HG02759 (cell line): ENCODE results near the gene PNPO.
"Not testable (repeated sequence)": the region's sequence is repeated elsewhere in the genome, so short reads cannot be mapped to it uniquely, and the experiment has no call there.

Experiments
- ATAC-seq: cut with Tn5 transposase; IDR thresholded peaks from one replicate; pipeline ENCODE4 v1.9.1; 2021; ENCODE audit warnings: mild to moderate bottlenecking, moderate library complexity; ENCODE audit not compliant: unreplicated experiment

PNPO gene

GRCh38 chr17:47917581-47917980 is 23.8 kb upstream of the PNPO start:
- no peak for ATAC-seq

- ATAC-seq, result no peak
Observed at GRCh38 chr17:47918006-47918405, 23.4 kb upstream of the PNPO start.

GRCh38 chr17:47918991-47919390 is 22.4 kb upstream of the PNPO start:
- no peak for ATAC-seq

GRCh38 chr17:47919889-47920288 is 21.5 kb upstream of the PNPO start:
- not testable (repeated sequence) for ATAC-seq

GRCh38 chr17:47924785-47925677 is 16.3 kb upstream of the PNPO start:
- no peak for ATAC-seq

GRCh38 chr17:47925678-47925988 is 15.7 kb upstream of the PNPO start:
- no peak for ATAC-seq

DNA sequence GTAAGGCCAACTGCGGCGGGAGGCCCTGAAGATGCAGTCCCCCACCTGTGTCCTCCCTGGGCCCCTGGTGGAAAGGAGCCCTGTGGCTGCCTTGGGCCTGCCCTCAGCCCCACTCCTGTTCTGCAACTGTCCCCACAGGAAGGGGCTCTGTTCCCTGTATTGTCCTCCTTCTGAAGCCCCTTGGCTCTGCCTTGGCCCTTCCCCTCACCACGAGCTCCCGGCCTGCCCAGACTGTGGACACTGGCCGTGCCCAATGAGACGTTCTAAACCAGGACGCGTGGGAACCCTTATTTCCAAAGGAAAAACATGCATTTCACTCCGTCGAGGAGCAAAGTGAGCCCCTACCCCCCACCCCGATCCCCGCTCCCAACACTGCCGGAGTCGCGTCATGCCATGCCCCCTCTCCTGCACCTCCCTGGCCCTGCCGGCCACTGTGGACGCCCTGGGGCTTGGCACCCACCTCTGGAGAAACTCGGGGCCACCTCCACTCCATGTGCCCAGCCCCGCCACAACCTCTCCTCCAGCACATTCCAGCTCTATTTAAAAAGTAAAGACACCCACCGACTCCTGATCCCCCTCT is 13.5 kb upstream of the PNPO start:
- no peak for ATAC-seq

- ATAC-seq, result no peak
Observed at GRCh38 chr17:47928415-47928814, 13.0 kb upstream of the PNPO start.

DNA sequence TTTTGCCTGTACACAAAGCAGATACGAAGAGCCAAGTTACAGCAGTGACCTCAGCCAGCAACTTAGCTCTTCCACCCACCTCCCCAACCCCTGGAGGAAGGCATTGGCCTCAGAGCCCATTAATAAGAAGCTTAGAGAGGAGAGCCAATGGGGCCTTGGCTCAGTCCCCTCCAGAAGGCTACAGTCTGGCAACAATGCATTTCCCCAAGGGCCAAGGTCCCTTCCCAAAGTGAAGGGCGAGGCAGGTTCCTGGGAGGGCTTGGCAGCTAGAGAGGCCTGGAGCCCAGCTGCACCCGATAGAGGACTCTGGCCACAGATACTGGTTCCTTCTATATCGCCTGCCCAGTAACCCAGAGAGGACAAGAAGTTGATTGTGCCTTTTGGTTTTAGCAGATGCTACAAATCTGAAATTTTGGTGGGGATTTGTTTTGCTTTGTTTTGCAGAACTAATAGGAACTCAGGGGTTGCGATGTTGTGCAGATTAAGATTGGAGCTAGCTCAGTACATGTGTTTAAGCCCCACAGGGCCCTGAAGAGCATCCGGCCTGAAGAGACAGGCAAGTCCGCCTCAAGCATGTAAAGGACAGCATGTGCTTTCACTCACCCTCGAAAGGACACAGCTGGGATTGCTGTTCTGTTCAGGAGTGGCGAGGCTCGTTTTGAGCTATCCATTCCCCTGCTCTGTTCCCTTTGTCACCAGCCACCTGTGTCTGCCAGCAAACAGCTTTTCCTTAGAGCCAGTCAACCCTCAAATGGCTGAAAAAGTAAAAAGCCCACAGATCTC is 12.0 kb upstream of the PNPO start:
- ATAC-seq, result no peak

GRCh38 chr17:47931848-47932247 is 9.5 kb upstream of the PNPO start:
- no peak for ATAC-seq

GRCh38 chr17:47934856-47935255 is 6.5 kb upstream of the PNPO start:
- ATAC-seq, result no peak

- not testable (repeated sequence) for ATAC-seq
Observed at GRCh38 chr17:47935468-47935867, 5.9 kb upstream of the PNPO start.

GRCh38 chr17:47935961-47936360 is 5.4 kb upstream of the PNPO start:
- ATAC-seq, result no peak

DNA sequence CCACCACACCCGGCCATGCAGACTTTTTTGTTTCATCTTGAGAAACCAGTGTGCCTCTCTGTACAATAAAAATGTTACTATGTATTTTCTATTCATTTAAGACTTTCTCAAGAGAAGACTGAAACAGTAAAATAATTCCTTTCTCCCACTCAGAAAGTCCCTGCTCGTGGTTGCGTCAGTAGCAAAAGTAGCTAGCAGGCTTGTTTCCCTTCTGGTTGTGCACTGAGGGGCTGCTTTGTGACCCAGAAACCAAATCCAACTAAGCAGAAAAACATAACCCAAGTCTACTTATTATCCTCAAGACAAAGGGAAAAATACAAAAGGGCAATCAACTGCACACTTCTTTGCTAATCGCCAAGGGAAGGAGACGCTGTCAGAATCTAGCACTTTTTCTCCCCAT is 3.4 kb upstream of the PNPO start:
- ATAC-seq, result no peak

GRCh38 chr17:47942096-47942510 is 732 bp downstream of the PNPO start:
- ATAC-seq, result no peak

DNA sequence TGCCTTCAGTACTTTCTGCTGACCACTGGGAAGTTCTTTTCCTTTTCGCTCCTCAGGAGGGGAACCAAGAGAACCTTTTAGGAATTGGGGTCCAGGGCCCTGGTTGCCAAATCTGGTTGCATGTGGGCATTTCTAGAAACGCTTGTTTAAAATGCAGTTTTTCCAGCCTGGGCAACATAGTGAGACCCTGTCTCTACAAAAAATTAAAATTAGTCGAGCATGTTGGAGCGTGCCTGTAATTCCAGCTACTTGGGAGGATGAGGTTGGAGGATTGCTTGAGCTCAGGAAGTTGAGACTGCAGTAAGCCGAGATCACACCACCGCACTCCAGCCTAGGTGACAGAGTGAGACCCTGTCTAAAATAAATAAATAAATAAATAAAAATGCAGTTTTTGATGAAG is 1.2 kb downstream of the PNPO start:
- no peak for ATAC-seq

DNA sequence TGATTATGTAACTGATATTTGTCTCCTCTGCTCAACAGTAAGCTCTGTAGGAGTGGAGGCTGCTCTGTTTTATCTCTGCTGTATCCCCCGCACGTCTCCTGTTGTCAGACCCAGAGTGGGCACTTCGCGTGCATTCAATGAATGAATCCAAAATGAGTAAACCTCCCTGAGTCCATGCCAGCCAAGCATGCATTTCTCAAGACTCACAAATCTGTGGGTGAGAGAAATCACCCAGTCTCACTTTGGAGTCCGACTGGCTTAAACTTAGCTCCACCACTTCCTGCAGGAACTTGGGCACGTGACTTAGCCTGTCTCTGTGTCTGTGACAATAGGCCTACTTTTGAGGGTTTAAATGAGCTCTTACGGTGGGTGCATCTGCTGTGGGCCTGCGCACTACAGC is 3.7 kb downstream of the PNPO start:
- no peak for ATAC-seq

DNA sequence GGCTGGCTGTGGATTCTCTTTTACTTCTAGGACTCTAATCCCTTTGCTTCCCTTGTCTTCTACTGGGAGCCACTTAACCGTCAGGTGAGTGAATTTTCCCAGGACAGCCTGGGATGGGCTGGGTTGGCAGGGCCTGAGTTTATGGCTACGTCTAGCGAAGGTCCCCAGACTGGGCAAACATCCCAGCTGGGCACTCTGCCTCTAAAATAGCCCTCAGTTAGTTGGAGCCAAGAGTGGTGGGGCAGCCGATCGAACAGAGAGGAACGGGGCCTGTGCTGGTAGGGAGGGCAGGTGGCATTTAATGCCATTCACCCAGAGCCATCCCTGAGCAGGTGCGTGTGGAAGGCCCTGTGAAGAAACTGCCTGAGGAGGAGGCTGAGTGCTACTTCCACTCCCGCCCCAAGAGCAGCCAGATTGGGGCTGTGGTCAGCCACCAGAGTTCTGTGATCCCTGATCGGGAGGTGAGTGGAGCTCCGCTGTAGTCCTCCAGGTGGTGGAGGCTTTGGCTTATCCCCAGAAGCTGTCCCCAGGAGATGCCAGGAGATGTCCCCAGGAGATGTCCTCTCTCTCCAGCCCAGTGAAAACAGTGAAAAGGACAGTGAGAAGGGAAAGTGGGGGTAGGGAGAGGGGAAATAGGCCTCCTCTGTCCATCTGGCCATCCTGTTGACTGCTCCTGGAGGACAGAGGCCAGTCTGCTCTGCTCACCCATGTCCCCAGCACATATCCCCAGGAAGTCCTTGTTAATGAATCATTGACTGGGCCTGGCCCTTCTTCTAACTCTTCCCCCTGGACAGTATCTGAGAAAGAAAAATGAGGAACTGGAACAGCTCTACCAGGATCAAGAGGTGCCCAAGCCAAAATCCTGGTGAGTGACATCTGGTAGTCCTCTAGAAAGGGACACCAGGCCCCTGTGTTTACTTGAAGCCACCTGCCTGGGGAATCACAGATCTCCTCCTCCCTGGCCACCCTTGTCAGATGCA is 4.4 kb downstream of the PNPO start:
- no peak for ATAC-seq

- no peak for ATAC-seq
Observed at GRCh38 chr17:47946516-47946915, 5.1 kb downstream of the PNPO start.

DNA sequence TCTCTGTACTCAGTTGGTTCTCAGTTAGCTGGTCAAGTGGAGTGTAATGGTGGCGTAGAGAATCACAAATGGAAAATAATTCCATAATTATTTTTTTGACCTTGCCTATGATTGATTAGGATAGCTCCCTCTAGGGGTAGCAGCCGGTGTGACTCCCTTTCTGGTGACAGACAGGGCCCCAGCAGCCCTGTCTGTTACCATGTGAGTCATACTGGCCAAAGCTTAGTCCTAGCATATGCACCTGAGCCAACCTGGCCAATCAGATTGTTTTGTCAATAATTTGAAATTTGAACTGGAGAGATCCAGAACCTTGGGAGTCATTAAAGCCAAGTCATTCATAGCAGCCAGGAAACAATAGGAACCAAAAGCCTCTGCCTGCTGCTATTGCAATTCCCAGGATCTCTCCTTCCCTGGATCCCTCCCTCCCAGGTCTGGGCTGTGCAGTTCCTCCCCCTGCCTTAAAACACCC is 5.6 kb downstream of the PNPO start:
- ATAC-seq, result no peak
